ENCODE measurements around the gene UCHL3. TPM values are rescaled to one million over a fixed set of nuclear protein-coding genes. Genes with fewer than 3 reads are reported as not detected.

Gene UCHL3
- polyA plus RNA-seq, 2 of the 4 experiments (the other 2 are of a cell fraction) = 46.6 to 60.7 TPM

DNA sequence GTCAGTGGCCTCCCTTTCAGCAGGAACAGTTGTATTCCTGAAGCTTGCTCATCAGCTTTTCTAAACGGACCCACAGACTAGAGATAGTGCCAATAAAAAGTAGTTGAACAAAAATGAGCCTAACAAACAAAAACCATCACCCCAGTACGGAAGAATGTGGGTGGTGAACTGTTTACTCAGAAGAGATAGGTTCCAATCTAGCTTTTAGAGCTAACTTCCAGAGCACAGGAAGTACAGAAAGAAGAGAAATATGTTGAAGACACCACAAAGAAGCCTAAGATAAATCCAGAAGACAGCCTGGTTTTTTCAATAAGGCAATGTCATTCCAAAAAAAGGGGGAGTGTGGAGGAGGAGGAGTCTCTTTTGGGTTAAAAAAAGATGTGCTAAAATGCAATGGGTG, 83.7 kb downstream of the UCHL3 start:
- H3K4me3 ChIP-seq = no peak overlapping the region
- ChIA-PET CTCF (interaction anchor here (0.6 kb wide), 1 partner anchor 41 kb away, joined by 3 read pairs; no protein-coding TSS in a partner anchor), POLR2A (no interaction called here)
- H3K27ac ChIP-seq = no peak overlapping the region
- DNase-seq (ENCODE audit: low read depth in 1 of 2, low spot score in 1 of 2) (no peak), ATAC-seq (no peak), FAIRE-seq (no peak)
- TF ChIP-seq RFX5 (IDR thresholded peaks at IDR 0.05) = no peak
- no peak for TF ChIP-seq TFCP2L1 (CRISPR knock-in tag; IDR thresholded peaks at IDR 0.05)
- TF ChIP-seq HES2 (IDR thresholded peaks at IDR 0.05) = no peak
- no peaks in the 10 kb centered on the region for H3K4me1 ChIP-seq
- 22% methylated on average over 2 of the region's 2 CpGs for WGBS (ENCODE audit: missing lambda C conversion rate)
- no peaks in the 10 kb centered on the region for H3K9me3 ChIP-seq
- H3K4me2 ChIP-seq = no peak overlapping the region

DNA sequence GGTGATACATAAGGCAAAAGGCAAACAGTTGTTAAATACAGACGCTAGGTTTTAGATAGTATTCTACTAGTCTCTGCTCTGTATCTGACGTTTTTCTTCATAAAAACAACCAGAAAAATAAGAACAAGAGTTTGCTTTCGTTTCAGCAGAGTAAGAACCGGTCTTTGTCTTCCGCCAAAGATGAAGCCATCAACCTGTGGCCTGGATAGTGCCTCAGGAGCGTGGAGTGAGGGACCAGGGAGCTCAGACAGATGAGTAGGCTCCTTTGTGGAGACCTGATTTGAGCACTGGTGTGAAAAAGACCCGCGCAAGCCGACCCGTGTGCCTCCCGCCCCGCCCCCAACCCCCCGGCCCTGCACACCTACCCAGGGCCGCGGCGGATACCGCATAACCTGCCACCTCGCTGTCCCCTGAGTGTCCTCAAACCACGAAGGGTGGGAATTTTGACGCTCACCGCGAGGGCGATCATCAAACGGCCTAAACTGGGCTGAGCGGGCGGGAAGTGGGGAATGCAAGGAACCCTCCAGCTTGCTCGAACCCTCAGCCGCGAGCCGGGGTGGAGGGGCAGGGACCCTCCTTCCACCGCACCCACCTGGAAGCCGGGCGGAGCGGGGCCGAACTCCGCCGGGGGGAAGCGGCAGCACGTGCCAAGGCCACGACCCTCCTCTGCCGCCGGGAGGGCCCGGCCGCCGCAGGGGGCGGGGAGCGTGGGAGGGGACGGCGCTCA, 85.7 kb downstream of the UCHL3 start:
- 93% methylated on average over 15 of the region's 49 CpGs for WGBS (ENCODE audit: missing lambda C conversion rate)

More for the DNA sequence above, 85.7 kb downstream of the UCHL3 start:
- Histone ChIP-seq H3K4me2 (peak overlapping the region; percentile 98), H3K27ac (peak overlapping the region; percentile 51 to 87; a peak in 5 of 6 replicates), H3K4me3 (peak overlapping the region; percentile 59), H3K4me1 (no peaks in the 10 kb centered on the region), H3K9me3 (no peaks in the 10 kb centered on the region)
- POLR2A ChIA-PET = no interaction called here
- no peak for DNase-seq (ENCODE audit: low read depth in 1 of 2, low spot score in 1 of 2)
- 0 out of 6 replicates have a peak, but pooled peaks of 1 of the 2 experiments have one; percentile 8 for ATAC-seq
- no peak for FAIRE-seq
- TF ChIP-seq REST (IDR thresholded peaks at IDR 0.05) = no peak
- TF ChIP-seq CHD2 (IDR thresholded peaks at IDR 0.05; ENCODE audit: low read length, partially characterized antibody) = no peak
- TF ChIP-seq MAZ (IDR thresholded peaks at IDR 0.05; ENCODE audit: borderline replicate concordance, low read depth, low read length) = no peak
- TF ChIP-seq, protein P1, sequence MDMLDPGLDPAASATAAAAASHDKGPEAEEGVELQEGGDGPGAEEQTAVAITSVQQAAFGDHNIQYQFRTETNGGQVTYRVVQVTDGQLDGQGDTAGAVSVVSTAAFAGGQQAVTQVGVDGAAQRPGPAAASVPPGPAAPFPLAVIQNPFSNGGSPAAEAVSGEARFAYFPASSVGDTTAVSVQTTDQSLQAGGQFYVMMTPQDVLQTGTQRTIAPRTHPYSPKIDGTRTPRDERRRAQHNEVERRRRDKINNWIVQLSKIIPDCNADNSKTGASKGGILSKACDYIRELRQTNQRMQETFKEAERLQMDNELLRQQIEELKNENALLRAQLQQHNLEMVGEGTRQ (IDR thresholded peaks at IDR 0.05) = no peak
- TF ChIP-seq ZFP36 (IDR thresholded peaks at IDR 0.05; ENCODE audit: borderline replicate concordance, partially characterized antibody) = no peak
- TF ChIP-seq FOSL2 (IDR thresholded peaks at IDR 0.05) = no peak
- no peak for TF ChIP-seq FOSL2 (CRISPR knock-in tag; IDR thresholded peaks at IDR 0.05)
- no peak for TF ChIP-seq MYC (IDR thresholded peaks at IDR 0.05; ENCODE audit: borderline replicate concordance, low read length)
- no peak for TF ChIP-seq CTCF (IDR thresholded peaks at IDR 0.05)
- no peak for TF ChIP-seq SREBF2 (IDR thresholded peaks at IDR 0.05)
- no peak for TF ChIP-seq TFCP2L1 (CRISPR knock-in tag; IDR thresholded peaks at IDR 0.05)
- TF ChIP-seq RAD21 (conservative IDR thresholded peaks at IDR 0.05 in 1 of 2, IDR thresholded peaks at IDR 0.05 in 1 of 2) = no peak
- no peak for TF ChIP-seq MAX (IDR thresholded peaks at IDR 0.05)
- CTCF ChIA-PET = no interaction called here

Data from A549 (cell line).